Measurements from ENCODE around the gene ARHGAP44. TPM values are rescaled to one million over a fixed set of nuclear protein-coding genes. Genes with fewer than 3 reads are reported as not detected.

ARHGAP44 gene
- total and polyA plus RNA-seq, 2 of the 8 experiments (the other 6 are each of a cell fraction or from before 2014, with no cell fraction given) = 6.2 to 22.2 TPM

DNA sequence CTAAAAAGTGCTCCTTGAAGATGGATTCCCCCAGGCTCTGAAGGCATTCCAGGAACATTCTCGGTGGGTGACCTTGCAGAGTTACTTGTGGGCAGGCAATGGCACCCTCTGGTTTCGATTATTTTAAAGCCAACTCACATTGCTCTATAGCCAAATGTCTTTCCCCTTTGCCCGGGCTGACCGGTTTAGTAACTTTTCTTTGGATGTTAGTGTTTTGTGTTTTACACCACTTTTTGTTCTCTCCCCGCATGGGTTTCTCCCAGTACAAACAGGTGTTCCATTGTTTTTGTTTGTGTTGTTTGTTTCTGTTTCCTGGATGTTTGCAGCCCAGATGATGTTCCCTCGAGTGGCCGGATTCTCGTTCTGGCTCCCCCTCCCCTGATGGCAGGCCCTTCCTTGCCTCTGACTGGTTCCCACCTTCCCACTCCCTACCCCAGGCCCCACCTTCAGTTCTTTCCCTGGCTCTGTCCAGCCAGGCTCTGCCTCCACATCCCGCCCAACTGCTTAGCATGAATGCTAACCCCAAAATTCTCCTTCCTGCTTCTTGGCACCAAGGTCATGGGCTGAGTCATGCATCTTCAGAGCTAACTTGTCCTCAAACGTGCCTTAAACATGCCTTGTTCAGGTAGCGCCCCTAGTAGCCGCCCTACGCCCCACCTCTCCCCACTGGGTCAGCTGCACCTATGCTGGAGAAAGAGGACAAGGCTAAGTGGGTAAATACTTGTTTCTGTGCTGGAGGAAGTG lies 187.9 kb downstream of the ARHGAP44 start:
- H2BK20ac ChIP-seq (ENCODE audit: low read length) = no peak overlapping the region
- ChIA-PET CTCF (ENCODE audit: partially characterized antibody) (interaction anchor here (1.0 to 1.4 kb wide), 2 partner anchors 14 to 53 kb away, joined by 4 read pairs; no protein-coding TSS in a partner anchor), POLR2A (ENCODE audit: partially characterized antibody) (interaction anchor here (0.9 to 6.3 kb wide), 3 partner anchors 9 to 13 kb away, joined by 3 to 27 read pairs (median 7); no protein-coding TSS in a partner anchor)
- 63% methylated on average over 13 of the region's 13 CpGs; no CpG with 5 or more reads in 1 of the 2 experiments for WGBS, 2 experiments (ENCODE audit: extremely low coverage in 1 of 2, insufficient coverage in 1 of 2, insufficient read length in 1 of 2, insufficient replicate concordance in 2 of 2, low coverage in 1 of 2, low lambda C conversion rate in 2 of 2, missing lambda C conversion rate in 1 of 2)
- no peaks in the 10 kb centered on the region for H3K79me2 ChIP-seq (ENCODE audit: control insufficient read depth in 1 of 2, insufficient read depth in 2 of 2, low read length in 2 of 2)
- H2BK15ac ChIP-seq (ENCODE audit: low read length) = no peak overlapping the region
- H3K9ac ChIP-seq (replicated peaks in 1 of 4; ENCODE audit: extremely low read depth in 1 of 4, low read depth in 3 of 4, low read length in 3 of 4) = no peak overlapping the region
- no peak overlapping the region for H2BK5ac ChIP-seq (ENCODE audit: low read depth, low read length)
- peak overlapping the region; percentile 5 to 38; a peak in 3 of 4 replicates for H3K4me2 ChIP-seq (ENCODE audit: insufficient read depth in 1 of 2, low read depth in 2 of 2, low read length in 2 of 2)
- DNase-seq (ENCODE audit: low read depth in 1 of 2, low spot score in 2 of 2) (peak in 1 of 2 experiments; percentile 68), FAIRE-seq (peak; percentile 89)
- H3K23me2 ChIP-seq (ENCODE audit: low read depth, low read length) = peaks cover 6% of the 10 kb centered on the region
- peak overlapping the region; percentile 77; the same call in 1 of the 2 replicates for H3K27ac ChIP-seq (ENCODE audit: low read depth, low read length)
- peaks cover 6 to 18% (median 11%) of the 10 kb centered on the region in 4 experiments for H3K4me1 ChIP-seq (replicated peaks in 1 of 4; ENCODE audit: control insufficient read depth in 3 of 4, insufficient read depth in 4 of 4, low read length in 3 of 4)
- no peaks in the 10 kb centered on the region for H4K20me1 ChIP-seq (replicated peaks in 1 of 2; ENCODE audit: control insufficient read depth in 1 of 2, insufficient read depth in 2 of 2, low read length in 2 of 2)
- no peak overlapping the region for H3K14ac ChIP-seq (ENCODE audit: insufficient read length)
- H3K79me1 ChIP-seq (ENCODE audit: low read depth, low read length) = no peaks in the 10 kb centered on the region
- H3K4ac ChIP-seq (replicated peaks; ENCODE audit: insufficient read length, low read depth, low read length) = no peak overlapping the region
- peak overlapping the region in 1 of 4 experiments; percentile 22; a peak in 2 of 8 replicates for H3K4me3 ChIP-seq (ENCODE audit: extremely low read depth in 1 of 4, insufficient read depth in 2 of 4, low read depth in 3 of 4, low read length in 4 of 4)
- H2BK12ac ChIP-seq (ENCODE audit: low read depth, low read length) = no peak overlapping the region
- no peak overlapping the region for H2AK5ac ChIP-seq (ENCODE audit: low read depth, low read length)
- H4K5ac ChIP-seq (ENCODE audit: insufficient read length, low read depth, low read length) = peak overlapping the region; percentile 48
- no peak overlapping the region for H3K56ac ChIP-seq (replicated peaks; ENCODE audit: insufficient read length, low read depth, low read length)
- H3K23ac ChIP-seq (ENCODE audit: insufficient read length) = no peak overlapping the region
- H4K8ac ChIP-seq (ENCODE audit: extremely low read depth, insufficient read depth, low read length) = peak overlapping the region; percentile 57; the same call in 1 of the 2 replicates
- H2BK120ac ChIP-seq (replicated peaks; ENCODE audit: low read depth, low read length) = no peak overlapping the region
- H3K9me3 ChIP-seq (ENCODE audit: insufficient read depth in 2 of 2, low read depth in 1 of 2, low read length in 1 of 2) = no peaks in the 10 kb centered on the region
- H3K18ac ChIP-seq (ENCODE audit: extremely low read depth, low read length) = no peak overlapping the region
- no peaks in the 10 kb centered on the region for H3K27me3 ChIP-seq (replicated peaks in 1 of 4; ENCODE audit: control insufficient read depth in 3 of 4, extremely low read depth in 1 of 4, insufficient read depth in 3 of 4, low read length in 3 of 4)
- peak overlapping the region; percentile 78 for H4K91ac ChIP-seq (replicated peaks; ENCODE audit: insufficient read length, low read length)
- H2AFZ ChIP-seq (ENCODE audit: low read length) = no peak overlapping the region
- no peaks in the 10 kb centered on the region for H3K36me3 ChIP-seq (ENCODE audit: control insufficient read depth in 2 of 4, insufficient read depth in 4 of 4, low read length in 3 of 4)
- TF ChIP-seq, protein P1, sequence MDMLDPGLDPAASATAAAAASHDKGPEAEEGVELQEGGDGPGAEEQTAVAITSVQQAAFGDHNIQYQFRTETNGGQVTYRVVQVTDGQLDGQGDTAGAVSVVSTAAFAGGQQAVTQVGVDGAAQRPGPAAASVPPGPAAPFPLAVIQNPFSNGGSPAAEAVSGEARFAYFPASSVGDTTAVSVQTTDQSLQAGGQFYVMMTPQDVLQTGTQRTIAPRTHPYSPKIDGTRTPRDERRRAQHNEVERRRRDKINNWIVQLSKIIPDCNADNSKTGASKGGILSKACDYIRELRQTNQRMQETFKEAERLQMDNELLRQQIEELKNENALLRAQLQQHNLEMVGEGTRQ (IDR thresholded peaks at IDR 0.05; ENCODE audit: low read length) = no peak
- TF ChIP-seq KDM5A (IDR thresholded peaks at IDR 0.05; ENCODE audit: low read length) = no peak
- TF ChIP-seq SP1 (IDR thresholded peaks at IDR 0.05; ENCODE audit: low read depth, low read length) = peak; percentile 52; the same call in 1 of the 2 replicates
- no peak for TF ChIP-seq CEBPB (IDR thresholded peaks at IDR 0.05; ENCODE audit: low read depth, low read length)
- TF ChIP-seq, protein P2, sequence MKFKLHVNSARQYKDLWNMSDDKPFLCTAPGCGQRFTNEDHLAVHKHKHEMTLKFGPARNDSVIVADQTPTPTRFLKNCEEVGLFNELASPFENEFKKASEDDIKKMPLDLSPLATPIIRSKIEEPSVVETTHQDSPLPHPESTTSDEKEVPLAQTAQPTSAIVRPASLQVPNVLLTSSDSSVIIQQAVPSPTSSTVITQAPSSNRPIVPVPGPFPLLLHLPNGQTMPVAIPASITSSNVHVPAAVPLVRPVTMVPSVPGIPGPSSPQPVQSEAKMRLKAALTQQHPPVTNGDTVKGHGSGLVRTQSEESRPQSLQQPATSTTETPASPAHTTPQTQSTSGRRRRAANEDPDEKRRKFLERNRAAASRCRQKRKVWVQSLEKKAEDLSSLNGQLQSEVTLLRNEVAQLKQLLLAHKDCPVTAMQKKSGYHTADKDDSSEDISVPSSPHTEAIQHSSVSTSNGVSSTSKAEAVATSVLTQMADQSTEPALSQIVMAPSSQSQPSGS (IDR thresholded peaks at IDR 0.05; ENCODE audit: low read length) = no peak
- no peak for TF ChIP-seq PHF8 (conservative IDR thresholded peaks at IDR 0.05; ENCODE audit: low read depth, low read length)
- TF ChIP-seq CTBP2 (IDR thresholded peaks at IDR 0.05; ENCODE audit: borderline replicate concordance, insufficient read depth, insufficient read length, low read length) = no peak
- no peak for TF ChIP-seq SP4 (IDR thresholded peaks at IDR 0.05; ENCODE audit: low read length)
- TF ChIP-seq SP2 (IDR thresholded peaks at IDR 0.05; ENCODE audit: low read length) = no peak
- peak; percentile 73 for TF ChIP-seq TCF12 (IDR thresholded peaks at IDR 0.05; ENCODE audit: low read depth, low read length)

Measured in H1 (cell line).